ENCODE results near the gene ALS2CL.

The ALS2CL gene

DNA sequence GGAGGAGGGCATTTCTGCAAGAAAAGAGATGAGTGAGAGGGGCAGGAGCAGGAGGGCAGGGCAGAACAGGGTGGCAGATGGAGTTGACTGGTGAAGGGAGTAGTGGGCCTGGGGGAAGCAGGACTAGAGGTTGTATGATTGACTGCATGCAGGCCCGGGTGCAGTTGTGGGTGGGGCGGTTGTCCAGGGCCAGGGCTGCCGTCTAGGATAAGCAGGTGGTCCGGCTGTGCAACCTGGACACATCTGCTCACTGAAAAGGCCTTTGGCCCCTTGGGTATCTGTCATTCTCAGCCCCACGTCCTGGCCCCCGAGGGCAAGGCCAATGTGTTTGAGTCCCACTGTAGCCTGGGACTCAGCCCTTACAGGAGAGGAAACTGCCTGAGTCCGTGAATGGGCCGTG is 25.4 kb downstream of the ALS2CL start:
- Histone ChIP-seq H3K9me3 (ENCODE audit: control insufficient read depth, insufficient read depth, low read depth, low read length) (no peaks in the 10 kb centered on the region), H3K9ac (ENCODE audit: low read length) (no peak overlapping the region), H3K4me1 (ENCODE audit: control insufficient read depth, insufficient read depth, low read length) (peaks cover 6% of the 10 kb centered on the region; the same call in 1 of the 2 replicates), H3K27ac (ENCODE audit: low read depth, low read length) (no peak overlapping the region), H3K27me3 (ENCODE audit: control insufficient read depth, insufficient read depth, low read length) (no peaks in the 10 kb centered on the region), H3K4me3 (ENCODE audit: low read depth, low read length) (no peak overlapping the region), H3K36me3 (ENCODE audit: control insufficient read depth, insufficient read depth, low read length) (no peaks in the 10 kb centered on the region)

DNA sequence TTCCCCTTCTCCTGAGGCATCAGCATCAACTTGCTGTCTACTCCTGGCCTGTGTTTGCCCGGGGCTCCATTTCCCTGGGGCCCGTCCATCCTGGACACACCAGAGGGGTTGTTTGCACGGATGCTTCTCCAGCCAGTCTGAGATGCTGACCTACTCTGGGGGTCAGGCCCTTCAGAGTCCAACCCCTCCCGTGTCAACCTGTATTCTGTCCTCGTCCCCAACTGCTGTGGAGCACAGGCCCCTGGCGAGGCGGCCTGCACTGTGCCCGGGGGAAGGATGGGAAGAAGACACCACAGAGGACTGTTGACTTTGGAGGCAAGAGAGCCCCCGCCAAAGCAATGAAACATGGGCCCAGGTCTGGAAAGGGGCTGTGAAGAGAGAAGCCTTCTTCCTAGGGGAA is 25.8 kb downstream of the ALS2CL start:
- no peaks in the 10 kb centered on the region for H3K9me3 ChIP-seq (ENCODE audit: control insufficient read depth, insufficient read depth, low read depth, low read length)
- no peak overlapping the region for H3K27ac ChIP-seq (ENCODE audit: low read depth, low read length)
- H3K4me3 ChIP-seq (ENCODE audit: low read depth, low read length), result no peak overlapping the region
- H3K9ac ChIP-seq (ENCODE audit: low read length), result no peak overlapping the region
- H3K27me3 ChIP-seq (ENCODE audit: control insufficient read depth, insufficient read depth, low read length), result no peaks in the 10 kb centered on the region
- no peaks in the 10 kb centered on the region for H3K36me3 ChIP-seq (ENCODE audit: control insufficient read depth, insufficient read depth, low read length)
- peaks cover 11% of the 10 kb centered on the region for H3K4me1 ChIP-seq (ENCODE audit: control insufficient read depth, insufficient read depth, low read length)

DNA sequence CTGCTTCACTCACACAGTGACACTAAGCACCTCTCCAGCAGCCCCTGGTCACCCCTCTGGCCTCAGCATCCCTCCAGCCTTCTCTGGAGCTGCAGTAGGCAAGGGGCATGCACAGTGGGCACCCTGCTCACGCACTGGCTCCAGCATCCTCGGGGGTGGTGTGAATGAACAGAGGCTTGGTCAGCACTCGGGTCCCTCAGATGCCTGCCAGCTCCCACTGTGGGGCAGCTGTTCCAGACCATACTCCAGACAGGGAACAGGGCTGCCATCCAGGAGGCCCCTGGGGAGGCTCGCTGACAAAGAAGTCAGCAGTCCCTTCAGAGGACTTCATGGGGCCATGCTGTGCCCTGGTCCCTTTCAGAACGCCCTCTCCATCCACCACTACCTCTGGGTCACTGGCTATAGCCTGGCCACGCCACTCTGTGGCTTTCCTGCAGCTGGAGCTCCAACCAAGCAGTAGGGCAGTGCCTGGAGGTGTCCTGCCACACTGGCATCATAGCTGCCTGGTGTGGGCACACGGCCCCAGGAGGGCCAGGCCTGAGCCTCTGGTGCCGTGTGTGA is 26.3 kb downstream of the ALS2CL start:
- no peaks in the 10 kb centered on the region for H3K36me3 ChIP-seq (ENCODE audit: control insufficient read depth, insufficient read depth, low read length)
- no peaks in the 10 kb centered on the region for H3K27me3 ChIP-seq (ENCODE audit: control insufficient read depth, insufficient read depth, low read length)
- H3K9me3 ChIP-seq (ENCODE audit: control insufficient read depth, insufficient read depth, low read depth, low read length), result no peaks in the 10 kb centered on the region
- H3K9ac ChIP-seq (ENCODE audit: low read length), result no peak overlapping the region
- no peak overlapping the region for H3K4me3 ChIP-seq (ENCODE audit: low read depth, low read length)
- H3K4me1 ChIP-seq (ENCODE audit: control insufficient read depth, insufficient read depth, low read length), result peaks cover 16% of the 10 kb centered on the region
- H3K27ac ChIP-seq (ENCODE audit: low read depth, low read length), result no peak overlapping the region

DNA sequence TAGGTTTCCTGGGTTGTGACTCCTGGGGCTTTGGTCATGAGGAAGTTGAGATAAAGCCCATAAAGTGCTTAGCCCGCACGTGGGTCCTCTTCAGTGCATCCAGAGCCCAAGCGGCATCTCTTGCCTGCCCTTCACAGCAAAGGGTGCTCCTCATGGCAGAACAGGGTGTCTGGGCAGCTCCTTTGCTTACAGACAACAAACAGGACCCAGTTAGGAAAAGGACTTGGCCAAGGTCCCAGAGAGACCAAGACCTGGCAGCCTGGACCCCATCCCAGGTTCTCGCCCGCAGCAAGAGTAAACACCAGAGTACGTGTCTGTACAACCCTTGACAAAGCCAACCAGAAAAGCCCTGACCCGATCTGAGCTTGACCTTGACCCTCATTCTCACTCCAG is 27.0 kb downstream of the ALS2CL start:
- Histone ChIP-seq H3K9me3 (ENCODE audit: control insufficient read depth, insufficient read depth, low read depth, low read length) (no peaks in the 10 kb centered on the region), H3K4me1 (ENCODE audit: control insufficient read depth, insufficient read depth, low read length) (peaks cover 23% of the 10 kb centered on the region), H3K27me3 (ENCODE audit: control insufficient read depth, insufficient read depth, low read length) (no peaks in the 10 kb centered on the region), H3K9ac (ENCODE audit: low read length) (no peak overlapping the region), H3K27ac (ENCODE audit: low read depth, low read length) (no peak overlapping the region), H3K4me3 (ENCODE audit: low read depth, low read length) (no peak overlapping the region), H3K36me3 (ENCODE audit: control insufficient read depth, insufficient read depth, low read length) (no peaks in the 10 kb centered on the region)

DNA sequence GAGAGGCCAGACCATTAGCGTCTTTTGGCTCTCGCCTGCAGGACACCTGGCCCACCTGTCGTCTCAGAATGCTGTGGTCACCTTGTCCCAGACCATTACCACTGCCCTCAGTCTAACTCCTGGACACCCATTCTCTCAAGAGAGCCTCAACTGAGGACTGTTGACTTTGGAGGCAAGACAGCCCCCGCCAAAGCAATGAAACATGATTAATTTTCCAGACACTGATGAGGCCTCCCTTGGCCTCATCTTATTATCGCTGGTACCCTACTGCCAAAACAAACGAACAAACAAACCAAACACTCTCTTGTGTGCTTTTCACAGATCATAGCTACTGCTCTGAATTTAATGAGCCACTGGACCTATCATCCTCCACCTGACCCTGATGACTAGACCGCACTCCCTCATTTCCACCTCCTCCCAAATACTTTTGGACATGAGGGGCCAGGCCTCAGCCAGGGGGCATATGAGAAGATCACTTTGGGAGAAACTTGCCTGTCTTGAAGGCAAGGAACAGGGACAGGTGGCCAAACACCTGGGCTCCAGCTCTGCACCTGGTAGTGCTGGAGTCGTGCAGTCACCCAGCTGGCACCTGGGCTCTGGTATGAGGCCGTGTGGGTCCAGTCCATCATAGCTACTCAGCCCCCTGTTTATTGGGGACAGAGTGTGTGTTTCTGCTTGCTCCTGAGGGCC is 27.6 kb downstream of the ALS2CL start:
- Histone ChIP-seq H3K27ac (ENCODE audit: low read depth, low read length) (no peak overlapping the region), H3K27me3 (ENCODE audit: control insufficient read depth, insufficient read depth, low read length) (no peaks in the 10 kb centered on the region), H3K4me1 (ENCODE audit: control insufficient read depth, insufficient read depth, low read length) (peaks cover 28% of the 10 kb centered on the region), H3K4me3 (ENCODE audit: low read depth, low read length) (no peak overlapping the region), H3K36me3 (ENCODE audit: control insufficient read depth, insufficient read depth, low read length) (no peaks in the 10 kb centered on the region), H3K9me3 (ENCODE audit: control insufficient read depth, insufficient read depth, low read depth, low read length) (no peaks in the 10 kb centered on the region), H3K9ac (ENCODE audit: low read length) (no peak overlapping the region)

DNA sequence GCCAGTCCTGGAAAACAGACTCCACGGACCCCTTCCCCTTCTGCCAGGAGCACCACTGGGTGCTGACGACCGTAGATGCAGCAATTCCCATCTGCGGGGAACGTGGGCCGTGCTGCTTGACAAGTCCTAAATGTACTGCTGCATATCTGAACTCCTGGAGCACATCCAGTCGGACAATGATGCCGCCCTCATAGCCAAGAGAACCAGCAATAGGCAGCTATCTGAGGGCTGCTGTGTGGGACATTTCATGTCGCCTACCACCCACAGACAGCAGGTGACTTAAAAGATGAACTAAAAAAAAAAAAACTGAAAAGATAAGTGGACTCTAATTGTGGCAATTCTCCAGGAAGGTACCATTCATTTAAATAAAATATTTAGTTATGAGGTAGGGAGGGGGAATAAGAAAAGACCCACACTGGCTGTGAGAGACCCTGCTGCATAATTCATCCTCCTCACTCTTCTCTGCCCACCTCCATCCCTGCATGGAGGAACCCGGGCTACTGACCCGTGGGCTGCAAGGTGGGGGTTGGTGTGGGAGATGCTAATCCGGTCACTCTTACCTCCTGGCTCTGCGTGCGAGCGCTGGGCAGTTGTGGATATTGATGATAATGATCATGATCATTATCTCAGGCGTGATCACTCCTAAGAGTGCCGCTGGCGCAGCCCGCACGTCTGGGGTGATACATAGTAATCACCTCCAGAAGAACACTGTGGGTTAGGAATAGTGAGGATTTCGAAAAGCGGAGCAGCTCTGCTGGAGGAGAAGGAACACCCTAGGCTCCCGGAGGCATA is 28.3 kb downstream of the ALS2CL start:
- no peaks in the 10 kb centered on the region for H3K27me3 ChIP-seq (ENCODE audit: control insufficient read depth, insufficient read depth, low read length)
- no peak overlapping the region for H3K4me3 ChIP-seq (ENCODE audit: low read depth, low read length)
- no peaks in the 10 kb centered on the region for H3K36me3 ChIP-seq (ENCODE audit: control insufficient read depth, insufficient read depth, low read length)
- peaks cover 36% of the 10 kb centered on the region for H3K4me1 ChIP-seq (ENCODE audit: control insufficient read depth, insufficient read depth, low read length)
- no peaks in the 10 kb centered on the region for H3K9me3 ChIP-seq (ENCODE audit: control insufficient read depth, insufficient read depth, low read depth, low read length)
- H3K27ac ChIP-seq (ENCODE audit: low read depth, low read length), result no peak overlapping the region
- no peak overlapping the region for H3K9ac ChIP-seq (ENCODE audit: low read length)

DNA sequence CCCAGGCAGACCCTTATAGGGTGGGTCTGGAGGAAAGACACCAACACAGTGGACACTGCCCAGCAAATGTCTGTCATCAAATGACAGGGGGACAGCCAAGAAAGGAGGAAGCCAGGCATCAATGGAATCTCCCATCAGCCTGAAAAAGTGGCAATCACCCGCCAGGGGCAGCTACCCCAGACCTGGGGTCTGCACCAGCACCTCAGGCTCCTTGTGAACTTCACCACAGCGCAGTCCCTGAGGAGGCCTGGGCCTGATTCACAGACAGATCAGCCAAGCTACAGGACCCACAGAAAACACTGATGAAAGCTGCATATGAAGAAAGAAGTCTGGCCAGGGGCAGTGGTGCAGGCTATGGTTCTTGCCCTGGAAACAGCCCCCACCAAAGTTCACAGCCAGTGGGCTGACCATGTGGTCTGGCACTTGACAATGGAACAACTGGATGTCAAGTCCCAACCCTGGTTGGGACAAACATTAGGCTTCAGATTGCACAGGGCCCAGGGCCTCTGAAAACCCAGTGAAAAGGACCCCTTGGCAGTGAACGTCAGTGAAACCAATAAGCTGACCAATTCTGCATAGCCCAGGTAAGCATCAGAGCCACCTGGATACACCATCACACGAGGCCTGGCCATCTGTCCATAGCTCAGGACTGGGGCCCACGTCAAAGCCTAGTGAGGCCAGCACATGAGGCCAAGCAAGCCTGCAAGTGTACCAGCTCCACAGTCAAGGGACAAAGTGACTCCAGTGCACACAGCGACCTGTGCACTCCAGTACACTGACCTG is 29.1 kb downstream of the ALS2CL start:
- Histone ChIP-seq H3K4me1 (ENCODE audit: control insufficient read depth, insufficient read depth, low read length) (peaks cover 44% of the 10 kb centered on the region), H3K27ac (ENCODE audit: low read depth, low read length) (no peak overlapping the region), H3K9me3 (ENCODE audit: control insufficient read depth, insufficient read depth, low read depth, low read length) (no peaks in the 10 kb centered on the region), H3K36me3 (ENCODE audit: control insufficient read depth, insufficient read depth, low read length) (no peaks in the 10 kb centered on the region), H3K4me3 (ENCODE audit: low read depth, low read length) (no peak overlapping the region), H3K27me3 (ENCODE audit: control insufficient read depth, insufficient read depth, low read length) (no peaks in the 10 kb centered on the region), H3K9ac (ENCODE audit: low read length) (no peak overlapping the region)

DNA sequence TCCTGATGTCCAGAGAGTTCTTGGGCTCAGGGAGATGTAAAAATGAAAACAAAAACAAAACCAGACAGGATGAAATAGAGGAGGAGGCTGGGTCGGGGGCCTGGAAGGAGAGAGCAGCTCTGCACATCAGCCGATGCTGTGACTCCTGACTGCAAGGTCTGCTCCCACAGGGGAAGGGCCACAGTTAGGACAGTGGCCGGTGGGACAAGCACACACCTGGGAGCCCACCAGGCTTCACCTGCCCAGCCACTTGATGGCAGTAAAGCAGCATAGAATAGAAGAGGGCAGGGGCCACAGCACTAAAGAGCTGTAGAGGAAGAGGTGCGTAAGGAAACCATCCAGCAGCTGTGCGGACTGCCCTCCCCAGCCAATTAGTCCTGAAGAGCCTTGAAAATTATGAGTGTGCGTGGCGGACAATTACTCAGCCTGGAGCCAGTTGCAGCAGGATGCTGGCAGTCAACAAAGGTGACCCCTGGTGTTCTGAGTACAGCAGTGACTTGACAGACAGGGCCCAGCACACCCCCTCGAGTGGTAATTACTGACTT is 29.8 kb downstream of the ALS2CL start:
- H3K27me3 ChIP-seq (ENCODE audit: control insufficient read depth, insufficient read depth, low read length), result no peaks in the 10 kb centered on the region
- H3K4me1 ChIP-seq (ENCODE audit: control insufficient read depth, insufficient read depth, low read length), result peaks cover 50% of the 10 kb centered on the region
- H3K27ac ChIP-seq (ENCODE audit: low read depth, low read length), result no peak overlapping the region
- no peak overlapping the region for H3K9ac ChIP-seq (ENCODE audit: low read length)
- no peaks in the 10 kb centered on the region for H3K36me3 ChIP-seq (ENCODE audit: control insufficient read depth, insufficient read depth, low read length)
- H3K9me3 ChIP-seq (ENCODE audit: control insufficient read depth, insufficient read depth, low read depth, low read length), result no peaks in the 10 kb centered on the region
- no peak overlapping the region for H3K4me3 ChIP-seq (ENCODE audit: low read depth, low read length)

DNA sequence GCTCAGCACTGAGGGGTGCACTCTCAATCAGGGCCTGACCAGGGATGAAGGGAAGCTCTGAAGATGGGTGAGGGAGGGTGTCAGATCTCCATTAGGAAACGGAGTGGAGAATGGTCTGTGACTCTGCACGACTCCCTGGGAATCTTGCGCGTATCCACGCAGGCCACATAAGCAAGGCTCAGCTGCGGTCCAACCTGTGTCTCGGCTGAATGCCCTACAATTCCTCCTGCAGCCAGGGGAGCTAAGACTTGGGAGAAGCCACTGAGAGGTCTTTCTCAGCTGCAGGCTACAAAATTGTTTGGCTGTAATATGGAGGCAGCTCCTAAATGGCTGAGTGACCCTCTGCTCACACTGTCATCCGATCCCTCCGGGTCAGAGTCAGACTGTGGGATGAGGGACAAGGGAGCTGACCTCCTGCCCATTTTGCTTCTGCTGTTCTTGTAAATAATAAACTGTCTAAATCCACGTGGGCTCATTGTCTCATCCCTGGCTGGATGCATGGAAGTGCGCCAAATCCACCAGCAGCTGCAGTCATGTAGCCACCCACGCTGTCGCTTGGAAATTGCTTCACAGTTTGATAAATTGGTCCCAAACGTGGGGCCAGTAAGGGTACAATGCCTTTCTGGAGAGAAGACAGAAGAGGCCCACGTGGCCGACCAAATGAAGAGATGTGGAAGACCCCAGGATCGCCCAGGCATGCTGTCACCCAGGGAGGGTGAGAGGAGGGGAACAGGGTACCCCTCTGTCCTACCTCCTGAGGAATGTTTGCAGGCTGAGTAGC is 30.5 kb downstream of the ALS2CL start:
- H3K4me3 ChIP-seq (ENCODE audit: low read depth, low read length), result no peak overlapping the region
- H3K4me1 ChIP-seq (ENCODE audit: control insufficient read depth, insufficient read depth, low read length), result peaks cover 50% of the 10 kb centered on the region
- no peaks in the 10 kb centered on the region for H3K27me3 ChIP-seq (ENCODE audit: control insufficient read depth, insufficient read depth, low read length)
- H3K9me3 ChIP-seq (ENCODE audit: control insufficient read depth, insufficient read depth, low read depth, low read length), result no peaks in the 10 kb centered on the region
- H3K27ac ChIP-seq (ENCODE audit: low read depth, low read length), result no peak overlapping the region
- H3K9ac ChIP-seq (ENCODE audit: low read length), result no peak overlapping the region
- no peaks in the 10 kb centered on the region for H3K36me3 ChIP-seq (ENCODE audit: control insufficient read depth, insufficient read depth, low read length)
